GM19438 (cell line): ENCODE data around the gene FAM210A.
"Not testable (repeated sequence)": the region's sequence is repeated elsewhere in the genome, so short reads cannot be mapped to it uniquely, and the experiment has no call there.

Experiments
- ATAC-seq: cut with Tn5 transposase; IDR thresholded peaks from one replicate; pipeline ENCODE4 v1.9.1; 2021; ENCODE audit warnings: low read depth; ENCODE audit not compliant: unreplicated experiment

The FAM210A gene

DNA sequence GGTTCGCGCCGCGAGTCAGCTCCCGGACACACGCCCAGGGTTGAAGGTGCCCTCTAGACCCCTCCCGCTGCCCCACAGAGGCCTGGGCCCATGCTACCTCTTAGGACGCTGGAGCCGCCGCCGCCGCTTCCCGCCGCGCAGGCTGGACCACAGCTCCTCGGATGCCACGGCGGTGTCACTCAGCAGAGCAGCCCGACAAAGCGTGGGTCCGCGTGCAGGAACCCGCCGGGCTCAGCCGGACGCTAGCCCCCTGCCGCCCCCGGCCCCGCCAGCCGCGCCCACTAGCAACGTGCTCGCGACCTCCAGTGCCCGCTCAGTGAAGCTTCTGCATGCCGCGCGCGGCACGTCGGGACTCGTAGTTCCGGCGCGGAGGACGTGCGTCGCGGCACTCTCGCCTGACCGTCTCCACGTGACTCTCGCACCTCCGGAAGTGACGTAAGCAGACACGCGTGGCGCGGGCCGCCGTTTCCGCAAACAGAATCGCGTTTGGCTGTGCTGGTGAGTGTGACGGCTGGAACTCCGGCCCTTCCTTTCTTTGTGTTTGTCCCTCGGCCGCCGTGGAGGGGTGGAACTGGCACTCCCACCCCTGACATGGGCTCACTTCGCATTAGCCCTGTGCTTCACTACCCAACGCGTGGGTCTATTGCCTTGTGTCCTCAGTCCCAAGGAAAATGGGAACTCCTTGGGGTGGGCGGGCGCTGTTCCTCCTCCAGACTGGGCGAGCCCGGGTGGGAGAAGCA is at the start of gene FAM210A, which contains the start of gene RNMT:
TSS of gene FAM210A (minus strand) at position 327 of the 740 bp plus-strand sequence. CDS start 44,481 bp downstream, outside the sequence.
TSS of gene RNMT (plus strand) at position 442 of the 740 bp plus-strand sequence. CDS start 4,845 bp downstream, outside the sequence.
- ATAC-seq, result peak; percentile 75

DNA sequence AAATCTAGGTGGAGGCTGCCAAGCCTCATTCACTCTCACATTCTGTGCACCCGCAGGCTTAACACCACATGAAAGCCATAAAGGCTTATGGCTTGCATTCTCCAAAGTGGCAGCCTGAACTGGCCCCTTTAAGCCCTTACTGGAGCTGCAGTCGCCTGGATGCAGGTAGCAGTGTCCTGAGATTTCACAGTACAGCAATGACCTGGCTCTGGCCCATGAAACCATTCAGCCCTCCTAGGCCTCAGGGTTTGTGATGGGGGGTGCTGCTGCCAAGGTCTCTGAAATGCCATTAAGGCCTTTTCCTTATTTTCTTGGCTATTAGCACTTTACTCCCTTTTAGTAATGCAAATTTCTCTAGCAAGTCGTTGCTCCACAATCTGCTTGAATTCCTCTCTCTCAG is 48.7 kb upstream of the FAM210A start:
- no peak for ATAC-seq

DNA sequence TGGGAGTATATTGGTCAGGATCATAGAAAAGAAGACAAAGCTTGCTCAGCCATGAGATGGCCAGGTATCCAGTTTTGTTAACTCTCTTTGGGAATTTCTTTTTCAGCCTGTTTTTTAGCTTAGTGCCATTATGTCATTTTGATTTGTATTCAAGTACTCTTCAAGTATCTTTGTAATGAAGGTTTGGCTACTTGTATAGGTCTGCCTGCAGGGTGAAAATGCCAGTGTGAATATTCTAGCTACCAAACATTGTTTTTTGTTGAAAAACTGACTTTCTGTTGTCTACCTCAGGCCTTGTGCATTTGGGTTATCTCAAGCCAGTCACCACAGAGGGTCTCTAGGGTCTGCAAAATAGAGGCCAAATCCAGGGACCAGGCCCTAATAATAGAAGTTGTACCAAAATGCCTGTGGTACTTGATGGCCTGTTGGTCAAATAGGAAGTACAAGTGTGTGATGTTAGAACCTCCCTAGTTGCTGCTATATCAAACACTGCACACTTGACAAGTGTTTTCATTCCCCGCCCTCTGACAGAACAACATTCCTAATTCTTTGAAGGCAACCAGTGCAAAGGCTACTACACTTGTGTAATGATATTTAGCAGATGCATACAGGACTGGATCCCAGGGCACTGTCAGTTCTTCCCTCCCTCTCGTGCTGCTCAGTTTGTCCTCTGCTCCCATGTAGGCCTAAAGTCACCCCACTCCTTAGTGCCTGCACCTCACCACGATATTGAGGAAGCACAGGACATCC is 36.5 kb upstream of the FAM210A start:
- no peak for ATAC-seq

DNA sequence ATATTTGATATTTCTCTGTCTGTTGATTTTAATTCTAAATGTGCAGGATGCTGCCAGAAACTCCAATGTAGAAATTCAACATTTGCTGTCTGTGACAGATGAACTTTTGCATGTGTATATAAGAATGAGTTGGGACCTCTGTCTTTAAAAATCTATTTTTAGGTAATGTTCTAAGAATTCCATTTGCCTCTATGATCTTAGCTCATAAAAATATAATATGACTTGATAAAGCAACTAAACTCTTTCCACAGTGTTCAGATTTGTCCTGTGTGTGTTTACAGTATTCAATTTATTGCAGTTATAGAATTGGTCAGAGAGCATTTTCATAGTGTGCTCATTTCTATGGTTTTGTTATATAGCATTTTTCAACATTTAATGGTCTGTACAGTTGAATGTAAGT is 33.7 kb upstream of the FAM210A start:
- no peak for ATAC-seq

DNA sequence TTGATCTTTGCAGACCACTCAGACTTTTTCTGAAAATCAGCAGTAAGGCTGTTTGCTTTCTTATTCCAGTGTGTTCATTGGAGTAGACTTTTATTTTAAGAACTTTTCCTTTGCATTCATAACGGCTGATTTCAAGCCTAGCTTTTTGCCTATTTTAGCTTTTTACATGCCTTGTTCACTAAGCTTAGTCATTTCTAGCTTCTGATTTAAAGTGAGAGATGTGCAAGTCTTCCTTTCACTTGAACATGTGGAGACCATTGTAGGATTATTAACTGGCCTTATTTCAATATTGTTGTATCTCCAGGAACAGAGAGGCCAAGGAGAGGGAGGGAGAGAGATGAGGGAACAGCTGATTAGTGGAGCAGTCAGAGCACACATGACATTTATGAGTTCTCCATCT is 32.3 kb upstream of the FAM210A start:
- ATAC-seq, result no peak

DNA sequence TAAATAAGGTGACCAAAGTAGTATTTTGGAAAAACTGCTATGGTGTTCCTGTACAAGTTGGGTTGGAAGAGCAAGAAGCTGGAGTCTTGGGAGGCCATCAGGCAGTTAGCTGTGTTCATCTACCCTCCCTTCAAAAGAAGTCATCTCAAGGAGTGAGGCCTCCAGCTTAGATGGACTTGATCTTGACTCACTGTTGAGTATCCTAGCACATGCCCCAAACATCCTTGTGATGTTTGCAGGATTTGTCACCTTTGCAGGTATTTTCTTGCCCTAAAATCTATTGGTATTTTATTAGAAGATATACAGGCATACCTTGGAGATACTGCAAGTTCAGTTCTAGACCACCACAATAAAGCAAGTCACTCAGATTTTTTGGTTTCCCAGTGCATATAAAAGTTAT is 30.3 kb upstream of the FAM210A start:
- ATAC-seq, result no peak

DNA sequence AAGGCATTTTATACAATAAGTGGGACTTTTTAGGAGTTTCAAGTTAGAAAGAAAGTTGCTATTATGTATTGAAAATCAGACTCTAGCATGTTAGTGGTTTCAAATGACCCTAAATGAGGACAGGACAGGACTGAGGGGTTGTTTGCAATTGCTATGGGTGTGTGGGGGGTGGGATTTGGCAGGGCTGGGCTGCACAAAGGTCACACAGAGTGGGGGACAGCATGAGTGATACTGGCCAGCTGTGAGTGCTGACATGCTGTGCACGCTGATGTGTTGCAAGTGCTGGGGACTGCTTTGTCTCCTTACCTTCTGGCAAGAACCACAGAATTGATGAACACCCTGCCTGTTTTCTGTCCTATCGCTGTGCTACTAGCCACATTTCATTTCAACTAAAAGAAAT is 29.9 kb upstream of the FAM210A start:
- no peak for ATAC-seq

DNA sequence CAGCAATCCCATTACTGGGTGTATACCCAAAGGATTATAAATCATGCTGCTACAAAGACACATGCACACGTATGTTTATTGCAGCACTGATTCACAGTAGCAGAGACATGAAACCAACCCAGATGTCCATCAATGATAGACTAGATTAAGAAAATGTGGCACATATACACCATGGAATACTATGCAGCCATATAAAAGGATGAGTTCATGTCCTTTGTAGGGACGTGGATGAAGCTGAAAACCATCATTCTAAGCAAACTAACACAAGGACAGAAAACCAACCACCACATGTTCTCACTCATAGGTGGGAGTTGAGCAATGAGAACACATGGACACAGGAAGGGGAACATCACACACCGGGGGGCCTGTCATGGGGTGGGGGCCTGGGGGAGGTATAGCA is 25.2 kb upstream of the FAM210A start:
- not testable (repeated sequence) for ATAC-seq

GRCh38 chr18:13746633-13747032 is 20.3 kb upstream of the FAM210A start:
- ATAC-seq, result no peak

GRCh38 chr18:13745696-13746095 is 19.3 kb upstream of the FAM210A start:
- no peak for ATAC-seq

GRCh38 chr18:13735681-13736080 is 9.3 kb upstream of the FAM210A start:
- ATAC-seq, result no peak

DNA sequence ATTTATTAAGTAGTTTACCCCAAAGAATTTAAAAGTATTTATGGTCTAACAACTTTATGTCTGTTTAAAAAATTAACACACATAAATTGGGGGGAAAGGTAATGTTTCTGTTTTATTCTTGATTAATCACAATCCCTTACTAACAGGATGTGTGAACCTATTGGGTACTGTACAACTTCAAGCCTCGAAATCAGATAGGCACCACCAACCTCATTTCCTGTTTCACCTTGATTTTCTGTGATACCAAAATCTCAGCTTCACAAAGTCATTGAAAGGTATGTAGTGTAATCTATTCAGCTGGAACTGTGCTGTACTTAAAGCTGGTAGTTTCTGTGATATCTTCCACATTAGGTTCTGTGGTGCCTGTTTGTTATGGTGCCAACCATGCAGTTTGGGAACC is 4.1 kb upstream of the FAM210A start:
- no peak for ATAC-seq

GRCh38 chr18:13726972-13727331 is 594 bp upstream of the FAM210A start:
- ATAC-seq, result peak; percentile 24

DNA sequence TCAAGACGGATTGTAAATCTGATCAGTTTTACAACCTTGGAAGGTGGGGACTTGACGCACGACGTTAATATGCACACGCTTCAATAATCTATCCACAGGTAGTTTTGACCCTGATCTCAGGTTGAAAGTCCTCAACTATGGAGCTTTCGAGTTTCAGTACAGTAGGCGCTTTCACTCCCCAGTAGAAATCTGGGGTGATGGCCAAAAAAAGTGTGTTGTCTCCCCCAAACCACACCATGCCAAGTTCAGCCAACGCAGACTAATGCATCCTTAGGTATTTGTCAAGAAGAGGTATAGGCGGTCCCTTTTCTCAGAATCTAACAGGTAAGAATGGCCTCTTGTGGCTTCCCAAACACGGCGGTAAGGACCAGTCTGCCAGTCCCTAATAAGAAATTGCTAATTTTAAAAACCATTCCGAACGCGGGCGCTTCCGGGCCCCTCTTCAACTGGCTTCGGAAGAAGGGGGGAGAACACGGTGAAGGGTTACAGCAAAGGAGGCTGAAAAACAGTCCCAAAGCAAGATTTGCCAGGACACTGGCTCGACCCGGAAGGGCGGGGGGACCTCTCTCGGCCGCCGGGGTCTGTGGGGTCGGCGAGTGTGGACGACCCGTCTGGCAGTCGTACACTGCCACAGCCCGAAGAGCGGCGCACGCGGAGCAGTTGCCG is 659 bp downstream of the FAM210A start:
- no peak for ATAC-seq

DNA sequence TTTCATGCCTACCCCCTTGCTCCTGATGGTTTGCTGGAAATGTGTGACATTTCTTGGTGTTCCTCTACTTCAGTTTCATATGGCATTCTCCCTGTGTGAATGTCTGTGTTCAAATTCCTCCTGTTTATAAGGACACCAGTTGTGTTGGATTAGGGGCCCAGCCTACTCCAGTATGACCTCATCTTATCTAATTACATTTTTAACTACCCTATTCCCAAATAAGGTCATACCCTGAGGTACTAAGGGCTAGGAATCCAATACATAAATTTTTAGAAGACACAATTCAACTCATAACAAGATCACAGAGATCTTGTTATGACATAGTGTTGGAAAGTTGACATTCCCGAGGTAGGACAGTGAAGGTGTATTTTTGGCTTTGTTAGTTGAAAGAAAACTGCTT is 5.5 kb downstream of the FAM210A start:
- ATAC-seq, result no peak

DNA sequence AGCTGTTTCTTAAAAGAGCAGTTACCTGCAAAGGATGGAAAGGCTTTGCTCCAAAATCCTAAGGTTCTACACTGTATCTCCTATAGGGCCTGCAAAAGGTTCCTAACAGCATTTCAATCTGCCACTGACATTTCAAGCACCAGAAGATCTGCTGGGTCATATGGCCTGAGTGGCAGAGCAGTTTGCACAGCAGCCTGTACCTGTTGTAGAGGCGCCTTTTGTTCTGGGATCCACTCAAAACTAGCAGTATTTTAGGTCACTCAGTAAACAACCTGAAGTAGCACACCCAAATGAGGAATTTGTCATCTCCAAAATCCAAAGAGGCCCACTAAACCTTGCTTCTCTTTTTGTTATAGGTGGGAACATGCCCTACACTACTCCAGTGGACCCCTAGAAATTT is 6.2 kb downstream of the FAM210A start:
- no peak for ATAC-seq

DNA sequence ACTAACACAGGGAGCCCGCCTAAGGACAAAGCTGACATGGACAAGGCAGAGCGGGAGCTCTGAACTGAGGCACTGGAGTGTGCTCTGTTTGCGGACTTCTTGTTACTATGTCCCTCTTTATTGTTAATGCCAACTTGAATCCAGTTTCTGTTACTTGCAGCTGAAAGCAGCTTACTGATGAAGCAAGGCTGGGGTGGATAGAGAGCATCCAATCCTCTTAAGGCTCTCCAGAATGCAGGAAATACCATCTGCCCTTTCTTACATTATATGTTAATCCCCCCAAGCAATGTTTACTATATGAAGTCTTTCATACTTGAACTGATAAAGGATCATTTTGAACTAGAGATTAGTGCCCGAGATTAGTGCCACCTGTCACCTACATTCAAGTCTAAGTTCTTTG is 9.4 kb downstream of the FAM210A start:
- no peak for ATAC-seq

DNA sequence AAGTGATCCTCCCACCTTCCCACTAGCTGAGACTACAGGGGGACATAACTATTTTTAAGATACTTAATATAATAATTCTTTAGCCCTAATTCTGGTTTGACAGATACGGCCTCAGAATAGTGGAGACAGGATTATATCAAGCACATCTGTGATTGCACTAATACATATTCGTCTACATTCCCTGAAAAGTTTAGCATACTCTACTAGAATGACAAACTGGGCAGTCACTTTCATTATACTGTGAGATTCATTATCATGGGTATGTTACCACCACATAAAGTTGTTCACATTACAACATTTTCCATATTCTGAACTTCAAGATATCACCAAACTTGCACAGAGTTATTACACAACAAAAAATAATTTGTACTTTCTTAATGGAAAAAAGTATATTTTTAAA is 11.0 kb downstream of the FAM210A start:
- ATAC-seq, result no peak

DNA sequence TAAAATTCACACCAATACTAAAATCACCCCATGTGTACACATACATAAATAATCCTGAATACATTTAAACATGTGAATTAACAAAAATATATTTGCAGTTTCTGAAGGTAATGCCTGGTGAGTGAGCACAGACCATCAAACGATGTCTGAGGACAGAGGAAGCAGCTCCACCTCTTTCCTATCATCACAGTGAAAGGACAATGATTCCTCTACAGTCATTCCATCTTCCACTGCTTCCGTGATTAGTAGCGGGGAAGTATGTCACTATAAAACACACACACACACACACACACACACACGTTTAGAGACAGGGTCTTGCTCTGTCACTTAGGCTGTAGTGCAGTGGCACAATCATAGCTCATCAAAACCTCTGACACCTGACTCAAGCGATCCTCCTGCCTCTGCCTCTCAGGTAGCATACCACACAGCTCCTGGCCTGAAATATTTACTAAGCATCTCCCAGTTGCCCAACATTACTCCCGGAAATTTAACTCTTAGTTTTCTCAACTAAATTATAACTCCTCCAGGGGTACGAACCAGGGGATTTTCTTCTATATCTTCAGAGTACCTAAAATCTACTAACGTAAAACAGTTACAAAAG is 12.8 kb downstream of the FAM210A start:
- no peak for ATAC-seq

DNA sequence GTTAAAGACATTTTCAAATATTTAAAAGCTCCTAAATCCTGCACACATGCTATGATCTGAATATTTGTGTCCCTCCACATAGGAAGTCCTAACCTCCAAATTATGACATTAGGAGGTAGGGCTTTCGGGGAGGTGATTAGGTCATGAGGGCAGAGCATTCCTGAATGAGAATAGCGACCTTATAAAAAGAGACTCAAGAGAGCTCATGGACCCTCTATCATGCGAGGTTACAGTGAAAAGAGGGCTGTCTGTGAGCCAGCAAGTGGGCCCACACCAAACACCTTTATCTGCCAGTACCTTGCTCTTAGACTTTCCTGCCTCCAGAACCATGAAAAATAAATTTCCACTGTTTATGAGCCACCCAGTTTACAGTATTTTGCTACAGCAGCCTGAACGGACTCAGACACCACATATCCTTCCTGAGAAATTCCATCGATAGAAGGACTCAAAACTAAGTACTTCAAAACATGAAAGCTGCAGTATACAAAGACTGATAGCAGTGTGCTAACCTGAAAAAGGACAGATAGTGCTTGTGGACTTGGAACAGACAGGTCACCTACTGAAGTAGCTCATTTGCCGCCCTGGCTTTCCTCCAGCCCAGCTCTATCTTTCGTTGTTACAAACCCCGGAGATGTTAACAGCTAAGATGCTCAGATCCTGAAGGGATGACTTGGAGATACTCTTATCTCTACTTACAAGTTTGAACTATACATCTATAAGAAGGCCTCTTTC is 13.8 kb downstream of the FAM210A start:
- ATAC-seq, result no peak
